H1 (cell line): ENCODE measurements around the gene CDC7. TPM values are rescaled to one million over a fixed set of nuclear protein-coding genes. Genes with fewer than 3 reads are reported as not detected.

Experiments
- CTCF ChIA-PET: fragments of 300-600 bp; sonication (Branson Sonifier 250); formaldehyde crosslinking; loops from one replicate; lab custom pipeline; 2021; ENCODE audit not compliant: partially characterized antibody; lab: Charles Lee
- POLR2A ChIA-PET: fragments of 300-600 bp; sonication (Branson Sonifier 250); formaldehyde crosslinking; loops from one replicate; lab custom pipeline; 2021; ENCODE audit warnings: inconsistent platforms; ENCODE audit not compliant: partially characterized antibody; lab: Charles Lee
- DNase-seq, 2 experiments: peaks; one replicate each; pipeline versions ENCODE4 v3.0.0 to v3.0.0-alpha.2; 2010 to 2022; ENCODE audit warnings: low spot score in 2 of 2, low read depth in 1 of 2, mixed read lengths in 1 of 2
- FAIRE-seq: peaks from 2 replicates; lab custom pipeline; 2011; peaks lifted over from hg19 to GRCh38; lab: Jason Lieb, UNC
- H2AFZ ChIP-seq: 2 replicates; pipeline ENCODE4 v1.8.1; 2012; ENCODE audit warnings: low read length, inconsistent platforms
- H2AK5ac ChIP-seq: 2 replicates; pipeline ENCODE4 v1.6.1; 2013; ENCODE audit warnings: low read depth, low read length
- H2BK120ac ChIP-seq: replicated peaks from 2 replicates; pipeline ENCODE3; 2013; ENCODE audit warnings: low read depth, low read length, inconsistent platforms
- H2BK12ac ChIP-seq: 2 replicates; pipeline ENCODE4 v1.6.1; 2013; ENCODE audit warnings: low read depth, low read length
- H2BK15ac ChIP-seq: 2 replicates; pipeline ENCODE4 v1.6.1; 2013; ENCODE audit warnings: low read length
- H2BK20ac ChIP-seq: 2 replicates; pipeline ENCODE4 v1.6.1; 2013; ENCODE audit warnings: low read length
- H2BK5ac ChIP-seq: 2 replicates; pipeline ENCODE4 v1.6.1; 2013; ENCODE audit warnings: low read depth, low read length
- H3K14ac ChIP-seq: 2 replicates; pipeline ENCODE4 v1.6.1; 2013; ENCODE audit warnings: inconsistent platforms; ENCODE audit not compliant: insufficient read length
- H3K18ac ChIP-seq: 2 replicates; pipeline ENCODE4 v1.6.1; 2013; ENCODE audit warnings: low read length; ENCODE audit errors: extremely low read depth
- H3K23ac ChIP-seq: 2 replicates; pipeline ENCODE4 v1.6.1; 2013; ENCODE audit warnings: inconsistent platforms; ENCODE audit not compliant: insufficient read length
- H3K23me2 ChIP-seq: 2 replicates; pipeline ENCODE4 v1.6.1; 2013; ENCODE audit warnings: low read depth, low read length
- H3K27ac ChIP-seq: 2 replicates; pipeline ENCODE4 v1.6.1; 2011; ENCODE audit warnings: low read depth, low read length, inconsistent platforms
- H3K27me3 ChIP-seq, 4 experiments: replicated peaks in 1 of 4; 1 replicate in 1 of 4; 2 replicates in 3 of 4; pipeline versions ENCODE4 v1.6.1 to v1.8.1; 2011 to 2013; ENCODE audit warnings: low read length in 3 of 4, mild to moderate bottlenecking in 3 of 4, inconsistent platforms in 2 of 4, mixed read lengths in 2 of 4, moderate library complexity in 1 of 4; ENCODE audit not compliant: control insufficient read depth in 3 of 4, insufficient read depth in 3 of 4; ENCODE audit errors: extremely low read depth in 1 of 4
- H3K36me3 ChIP-seq, 4 experiments: 2 replicates each; pipeline versions ENCODE4 v1.6.1 to v1.8.1; 2011 to 2013; ENCODE audit warnings: mild to moderate bottlenecking in 4 of 4, low read length in 3 of 4, moderate library complexity in 2 of 4, control low read depth in 1 of 4, inconsistent platforms in 1 of 4; ENCODE audit not compliant: insufficient read depth in 4 of 4, control insufficient read depth in 2 of 4
- H3K4ac ChIP-seq: replicated peaks from 2 replicates; pipeline ENCODE3; 2013; ENCODE audit warnings: low read length, low read depth, mixed read lengths, inconsistent platforms; ENCODE audit not compliant: insufficient read length
- H3K4me1 ChIP-seq, 4 experiments: replicated peaks in 1 of 4; 1 replicate in 1 of 4; 2 replicates in 3 of 4; pipeline versions ENCODE4 v1.6.1 to v1.8.1; 2011 to 2013; ENCODE audit warnings: low read length in 3 of 4, inconsistent platforms in 2 of 4, mixed read lengths in 1 of 4; ENCODE audit not compliant: insufficient read depth in 4 of 4, control insufficient read depth in 3 of 4
- H3K4me2 ChIP-seq, 2 experiments: 2 replicates each; pipeline versions ENCODE4 v1.6.1 to v1.8.1; 2011 to 2013; ENCODE audit warnings: low read depth in 2 of 2, low read length in 2 of 2, control low read depth in 1 of 2, inconsistent platforms in 1 of 2, mild to moderate bottlenecking in 1 of 2; ENCODE audit not compliant: insufficient read depth in 1 of 2
- H3K4me3 ChIP-seq, 4 experiments: fragments of 200-600, 300-600 bp in 1 of 4; sonication (generic), shearing (Covaris generic), sonication (Bioruptor Twin) in 1 of 4; 2 replicates each; pipeline versions ENCODE4 v1.5.1 to v1.8.1; 2011 to 2016; ENCODE audit warnings: low read length in 4 of 4, low read depth in 3 of 4, control low read depth in 2 of 4, inconsistent platforms in 2 of 4, mild to moderate bottlenecking in 2 of 4, mixed read lengths in 1 of 4, moderate library complexity in 1 of 4; ENCODE audit not compliant: insufficient read depth in 2 of 4; ENCODE audit errors: extremely low read depth in 1 of 4
- H3K56ac ChIP-seq: replicated peaks from 2 replicates; pipeline ENCODE3; 2013; ENCODE audit warnings: low read depth, mild to moderate bottlenecking, mixed read lengths, low read length, inconsistent platforms; ENCODE audit not compliant: insufficient read length
- H3K79me1 ChIP-seq: 2 replicates; pipeline ENCODE4 v1.6.1; 2013; ENCODE audit warnings: low read depth, low read length, control low read depth
- H3K79me2 ChIP-seq, 2 experiments: 2 replicates each; pipeline versions ENCODE4 v1.6.1 to v1.8.1; 2012 to 2013; ENCODE audit warnings: low read length in 2 of 2, mild to moderate bottlenecking in 2 of 2, inconsistent platforms in 1 of 2; ENCODE audit not compliant: insufficient read depth in 2 of 2, control insufficient read depth in 1 of 2
- H3K9ac ChIP-seq, 4 experiments: replicated peaks in 1 of 4; 1 replicate in 1 of 4; 2 replicates in 3 of 4; pipeline versions ENCODE4 v1.6.1 to v1.8.1; 2011 to 2013; ENCODE audit warnings: low read depth in 3 of 4, low read length in 3 of 4, control low read depth in 2 of 4, mild to moderate bottlenecking in 2 of 4, moderate library complexity in 2 of 4, inconsistent platforms in 1 of 4; ENCODE audit errors: extremely low read depth in 1 of 4
- H3K9me3 ChIP-seq, 2 experiments: 2 replicates each; pipeline versions ENCODE4 v1.6.1 to v1.8.1; 2012 to 2013; ENCODE audit warnings: mild to moderate bottlenecking in 2 of 2, moderate library complexity in 2 of 2, control low read depth in 1 of 2, inconsistent platforms in 1 of 2, low read depth in 1 of 2, low read length in 1 of 2, mixed read lengths in 1 of 2; ENCODE audit not compliant: insufficient read depth in 2 of 2
- H4K20me1 ChIP-seq, 2 experiments: replicated peaks in 1 of 2; 2 replicates each; pipeline versions ENCODE3 to v1.8.1; 2011 to 2013; ENCODE audit warnings: inconsistent platforms in 2 of 2, low read length in 2 of 2, mild to moderate bottlenecking in 1 of 2; ENCODE audit not compliant: insufficient read depth in 2 of 2, control insufficient read depth in 1 of 2
- H4K5ac ChIP-seq: 2 replicates; pipeline ENCODE4 v1.6.1; 2013; ENCODE audit warnings: low read length, low read depth, mixed read lengths, inconsistent platforms; ENCODE audit not compliant: insufficient read length
- H4K8ac ChIP-seq: 2 replicates; pipeline ENCODE4 v1.8.0; 2013; ENCODE audit warnings: mild to moderate bottlenecking, moderate library complexity, low read length, inconsistent platforms; ENCODE audit not compliant: insufficient read depth; ENCODE audit errors: extremely low read depth
- H4K91ac ChIP-seq: replicated peaks from 2 replicates; pipeline ENCODE3; 2013; ENCODE audit warnings: low read length, mixed read lengths, inconsistent platforms; ENCODE audit not compliant: insufficient read length
- BCL11A ChIP-seq, 2 experiments: IDR thresholded peaks; one replicate each; pipeline ENCODE4 v1.6.1; 2011; ENCODE audit warnings: low read depth in 2 of 2, low read length in 2 of 2, mild to moderate bottlenecking in 2 of 2
- CTCF ChIP-seq, 3 experiments: IDR thresholded peaks; 1 replicate in 2 of 3; 2 replicates in 1 of 3; pipeline versions ENCODE4 v1.5.1 to v1.6.1; 2011; ENCODE audit warnings: low read length in 3 of 3, mild to moderate bottlenecking in 3 of 3, inconsistent platforms in 2 of 3, low read depth in 1 of 3, moderate library complexity in 1 of 3; ENCODE audit not compliant: insufficient read depth in 1 of 3; ENCODE audit errors: control extremely low read depth in 1 of 3
- GTF2F1 ChIP-seq: IDR thresholded peaks from 2 replicates; pipeline ENCODE4 v1.6.1; 2012; ENCODE audit warnings: low read depth, low read length, improper control_type of control experiment, borderline replicate concordance
- KDM1A ChIP-seq: fragments of 200-600, 300-600 bp; sonication (generic); IDR thresholded peaks from 2 replicates; pipeline ENCODE4 v1.7.1; 2016; ENCODE audit warnings: mild to moderate bottlenecking, low read length, borderline replicate concordance
- RAD21 ChIP-seq, 2 experiments: IDR thresholded peaks in 1 of 2; conservative IDR thresholded peaks in 1 of 2; 2 replicates each; pipeline ENCODE4 v1.6.1; 2011; ENCODE audit warnings: low read depth in 2 of 2, low read length in 2 of 2, improper control_type of control experiment in 1 of 2, inconsistent platforms in 1 of 2, mild to moderate bottlenecking in 1 of 2, moderate library complexity in 1 of 2
- SIN3A ChIP-seq, 2 experiments: IDR thresholded peaks in 1 of 2; conservative IDR thresholded peaks in 1 of 2; 2 replicates each; pipeline ENCODE4 v1.6.1; 2011 to 2012; ENCODE audit warnings: low read length in 2 of 2, improper control_type of control experiment in 1 of 2, low read depth in 1 of 2, mild to moderate bottlenecking in 1 of 2
- ZNF274 ChIP-seq: IDR thresholded peaks from 2 replicates; pipeline ENCODE4 v1.7.0; 2012; ENCODE audit warnings: low read length, borderline replicate concordance; ENCODE audit errors: extremely low read depth
- WGBS, 2 experiments: shearing (Covaris generic) in 1 of 2; methylation state at CpG; one replicate each; pipeline versions ENCODE4 v1.1.6 to v1.1.7; 2013 to 2015; ENCODE audit warnings: low lambda C conversion rate in 2 of 2, mixed read lengths in 2 of 2, inconsistent platforms in 1 of 2, low coverage in 1 of 2, missing lambda C conversion rate in 1 of 2; ENCODE audit not compliant: insufficient replicate concordance in 2 of 2, insufficient coverage in 1 of 2, insufficient read length in 1 of 2; ENCODE audit errors: extremely low coverage in 1 of 2, missing lambda C conversion rate in 1 of 2; 5-methylcytosine and 5-hydroxymethylcytosine counted together
- polyA plus RNA-seq, 7 experiments: library from polyadenylated mRNA; depleted of rRNA in 3 of 7; stranded (reverse) in 5 of 7; unstranded in 2 of 7; fragments of >200 nt in 5 of 7; fragments of 200-250 nt in 2 of 7; gene quantifications; 1 replicate in 5 of 7; 2 replicates in 1 of 7; 4 replicates in 1 of 7; pipeline versions ENCODE4 v1.2.1 to v1.2.3, GENCODE V29; 2011 to 2013; ENCODE audit warnings: missing spikeins in 2 of 7, mixed read lengths in 2 of 7
- total RNA-seq: library from RNA; stranded (reverse); fragmentation: NEBNext Ultra II Directional; extraction: Animal tissue kit (Norgen Biotek cat#: 25700); gene quantifications from 2 replicates; pipeline ENCODE4 v1.2.1, GENCODE V29; 2021

CDC7 gene
- total and polyA plus RNA-seq, 2 of the 8 experiments (the other 6 are each of a cell fraction or from before 2014, with no cell fraction given) = 12.2 to 34.4 TPM

- CTCF ChIA-PET = interaction anchor here (1.7 kb wide), 1 partner anchor 18 kb away, joined by 4 read pairs; no protein-coding TSS in a partner anchor
- FAIRE-seq = no peak
- TF ChIP-seq GTF2F1 (no peak), CTCF (IDR thresholded peaks at IDR 0.05; ENCODE audit: control extremely low read depth in 1 of 3, insufficient read depth in 1 of 3, low read depth in 1 of 3, low read length in 3 of 3) (no peak), ZNF274 (no peak), RAD21 (IDR thresholded peaks at IDR 0.05 in 1 of 2, conservative IDR thresholded peaks at IDR 0.05 in 1 of 2; ENCODE audit: low read depth in 2 of 2, low read length in 2 of 2) (no peak), KDM1A (no peak), SIN3A (conservative IDR thresholded peaks at IDR 0.05 in 1 of 2, IDR thresholded peaks at IDR 0.05 in 1 of 2; ENCODE audit: low read depth in 1 of 2, low read length in 2 of 2) (no peak), BCL11A (IDR thresholded peaks at IDR 0.05; ENCODE audit: low read depth in 2 of 2, low read length in 2 of 2) (no peak)
These were observed 44.8 kb upstream of the CDC7 start for GRCh38 chr1:91455896-91456295.

More at GRCh38 chr1:91455896-91456295, 44.8 kb upstream of the CDC7 start:
- H3K9ac ChIP-seq = no peak overlapping the region
- H4K5ac ChIP-seq = no peak overlapping the region
- no peak overlapping the region for H3K4me3 ChIP-seq
- no peak overlapping the region for H2BK120ac ChIP-seq
- no peaks in the 10 kb centered on the region for H3K79me1 ChIP-seq
- H3K23ac ChIP-seq = no peak overlapping the region
- no peaks in the 10 kb centered on the region for H3K4me1 ChIP-seq
- H4K20me1 ChIP-seq = no peaks in the 10 kb centered on the region
- no peaks in the 10 kb centered on the region for H3K9me3 ChIP-seq
- H4K8ac ChIP-seq = no peak overlapping the region
- H3K56ac ChIP-seq = no peak overlapping the region
- H2BK20ac ChIP-seq = no peak overlapping the region
- H3K36me3 ChIP-seq = no peaks in the 10 kb centered on the region
- H3K18ac ChIP-seq = no peak overlapping the region
- H2AFZ ChIP-seq = no peak overlapping the region; the same call in 1 of the 2 replicates
- H2BK12ac ChIP-seq = no peak overlapping the region
- H3K27me3 ChIP-seq = no peaks in the 10 kb centered on the region
- H2BK15ac ChIP-seq = no peak overlapping the region
- H2BK5ac ChIP-seq = no peak overlapping the region
- H3K79me2 ChIP-seq = no peaks in the 10 kb centered on the region
- H4K91ac ChIP-seq = no peak overlapping the region
- no peak overlapping the region for H2AK5ac ChIP-seq
- H3K14ac ChIP-seq = no peak overlapping the region
- no peak overlapping the region for H3K4me2 ChIP-seq
- no peak for DNase-seq
- 88% methylated on average over 1 of the region's 1 CpG; no CpG with 5 or more reads in 1 of the 2 experiments for WGBS, 2 experiments
- POLR2A ChIA-PET = no interaction called here
- no peak overlapping the region for H3K27ac ChIP-seq
- H3K23me2 ChIP-seq = no peaks in the 10 kb centered on the region
- H3K4ac ChIP-seq = no peak overlapping the region
